Measurements from ENCODE around the gene PARVA. TPM values are rescaled to one million over a fixed set of nuclear protein-coding genes. Genes with fewer than 3 reads are reported as not detected.

PARVA gene
- total and polyA plus RNA-seq, 2 of the 4 experiments (the other 2 are of a cell fraction): 65.2 to 80.2 TPM

- Histone ChIP-seq H3K4me3 (ENCODE audit: insufficient read depth, low read depth, low read length) (no peak overlapping the region), H3K27ac (ENCODE audit: insufficient read depth, low read length) (no peak overlapping the region), H2BK15ac (ENCODE audit: low read depth, low read length) (no peak overlapping the region), H2AK9ac (replicated peaks; ENCODE audit: low read depth, low read length, poor library complexity) (no peak overlapping the region), H3K9ac (ENCODE audit: low read depth, low read length) (no peak overlapping the region), H4K20me1 (ENCODE audit: insufficient read depth, low read length) (peaks cover 77% of the 10 kb centered on the region), H3K4me2 (ENCODE audit: low read depth, low read length) (no peak overlapping the region), H3K14ac (replicated peaks; ENCODE audit: low read depth, low read length) (no peak overlapping the region), H3K79me1 (ENCODE audit: low read depth in 1 of 2, low read length in 2 of 2) (peaks cover 59 to 95% of the 10 kb centered on the region in 2 experiments), H3K23ac (ENCODE audit: low read depth, low read length) (no peak overlapping the region), H3K9me1 (ENCODE audit: insufficient read depth, low read length) (peaks cover 46% of the 10 kb centered on the region), H2BK20ac (ENCODE audit: low read depth, low read length) (no peak overlapping the region), H3K56ac (ENCODE audit: extremely low read depth, insufficient read depth, low read length) (no peak overlapping the region), H3K4ac (ENCODE audit: low read depth, low read length) (no peak overlapping the region), H2BK5ac (ENCODE audit: low read depth, low read length, poor library complexity, severe bottlenecking) (no peak overlapping the region), H4K8ac (ENCODE audit: low read depth in 2 of 2, low read length in 2 of 2) (no peak overlapping the region), H2BK120ac (ENCODE audit: low read depth, low read length) (no peak overlapping the region), H3K18ac (ENCODE audit: low read depth, low read length) (no peak overlapping the region), H4K91ac (ENCODE audit: insufficient read depth, low read depth, low read length) (no peak overlapping the region), H3K27me3 (ENCODE audit: control insufficient read depth, insufficient read depth, low read length) (no peaks in the 10 kb centered on the region), H2AK5ac (ENCODE audit: low read depth, low read length) (no peak overlapping the region), H3K36me3 (ENCODE audit: control insufficient read depth, insufficient read depth, low read length) (peaks cover 5% of the 10 kb centered on the region; the same call in 1 of the 2 replicates), H2AFZ (replicated peaks; ENCODE audit: low read length, poor library complexity) (no peak overlapping the region), H3K4me1 (ENCODE audit: control insufficient read depth, insufficient read depth, low read length) (peaks cover 34% of the 10 kb centered on the region), H3K9me3 (ENCODE audit: control insufficient read depth, insufficient read depth, low read length) (no peaks in the 10 kb centered on the region), H4K5ac (ENCODE audit: low read depth, low read length) (no peak overlapping the region)
- ATAC-seq (ENCODE audit: low read depth) (no peak), DNase-seq (peak; percentile 44)
- 100% methylated on average over 1 of the region's 4 CpGs; no CpG with 5 or more reads in 1 of the 2 experiments for WGBS, 2 experiments (ENCODE audit: extremely low coverage in 2 of 2, insufficient read length in 1 of 2)
- BruUV-seq (replicated peaks): no TSS peak
- in situ Hi-C loops (cut with MboI; ENCODE audit: low sequenced_read_pairs) (no loop called here), intact Hi-C loops (cut with micrococcal nuclease) (no loop called here), dilution Hi-C loops (cut with HindIII; ENCODE audit: low sequenced_read_pairs, unreplicated experiment) (no loop called here)
- POLR2A ChIA-PET (ENCODE audit: unreplicated experiment): no interaction called here
- TF ChIP-seq MAFK (IDR thresholded peaks at IDR 0.05; ENCODE audit: low read depth, low read length): no peak
- TF ChIP-seq POLR2A (IDR thresholded peaks at IDR 0.05; ENCODE audit: low read depth, low read length): no peak
- no peak for TF ChIP-seq MXI1 (IDR thresholded peaks at IDR 0.05; ENCODE audit: borderline replicate concordance, low read depth, low read length)
- no peak for TF ChIP-seq RCOR1 (IDR thresholded peaks at IDR 0.05; ENCODE audit: insufficient replicate concordance, low read length)
- TF ChIP-seq SMC3 (IDR thresholded peaks at IDR 0.05; ENCODE audit: low read depth, low read length): no peak
- TF ChIP-seq USF2 (IDR thresholded peaks at IDR 0.05; ENCODE audit: low read depth, low read length): no peak
- no peak for TF ChIP-seq CHD1 (IDR thresholded peaks at IDR 0.05; ENCODE audit: low read depth, low read length)
- no peak for TF ChIP-seq FOS (IDR thresholded peaks at IDR 0.05; ENCODE audit: low read depth, low read length)
- TF ChIP-seq CEBPB (IDR thresholded peaks at IDR 0.05; ENCODE audit: low read depth, low read length): no peak
- TF ChIP-seq ELK1 (IDR thresholded peaks at IDR 0.05; ENCODE audit: borderline replicate concordance, low read depth, low read length): no peak
- no peak for TF ChIP-seq NFE2L2 (IDR thresholded peaks at IDR 0.05; ENCODE audit: low read depth, low read length)
- no peak for TF ChIP-seq BHLHE40 (IDR thresholded peaks at IDR 0.05; ENCODE audit: low read depth, low read length)
- no peak for TF ChIP-seq RFX5 (IDR thresholded peaks at IDR 0.05; ENCODE audit: low read depth, low read length)
- TF ChIP-seq RAD21 (IDR thresholded peaks at IDR 0.05; ENCODE audit: low read length): no peak
- TF ChIP-seq MAZ (IDR thresholded peaks at IDR 0.05; ENCODE audit: borderline replicate concordance, low read depth, low read length): no peak
- no peak for TF ChIP-seq CTCF (conservative IDR thresholded peaks at IDR 0.05; ENCODE audit: low read depth, low read length)
- CTCF ChIA-PET: no interaction called here
These were observed 83.1 kb downstream of the PARVA start for GRCh38 chr11:12460466-12460865.
